Right lobe of liver (tissue), 6 donors: Measurements from ENCODE around the gene TNS1. TPM values are rescaled to one million over a fixed set of nuclear protein-coding genes. Genes with fewer than 3 reads are reported as not detected.

Experiments used
- ATAC-seq, 4 donors: fragments of 200-7000 bp; cut with Tn5 transposase; one replicate each; pipeline ENCODE4 v1.9.1; 2020; ENCODE audit warnings: mild to moderate bottlenecking in 4 of 4, moderate library complexity in 4 of 4
- DNase-seq, 3 donors: peaks; one replicate each; pipeline ENCODE4 v3.0.0-alpha.2; 2020
- H3K27ac ChIP-seq, 3 donors: fragments of 200-600 bp; one replicate each; pipeline ENCODE4 v1.8.0; 2022
- H3K27me3 ChIP-seq, 2 donors: fragments of 200-600 bp; one replicate each; pipeline ENCODE4 v1.8.0; 2022
- H3K36me3 ChIP-seq, 4 donors: fragments of 200-600 bp; sonication (generic) in 1 of 4; one replicate each; pipeline versions ENCODE4 v1.5.1 to v1.8.0; 2017 to 2022; ENCODE audit warnings: control low read depth in 1 of 4
- H3K4me1 ChIP-seq, 4 donors: fragments of 200-600 bp; sonication (generic) in 1 of 4; one replicate each; pipeline versions ENCODE4 v1.5.1 to v1.8.0; 2017 to 2022; ENCODE audit warnings: control low read depth in 1 of 4
- H3K4me3 ChIP-seq, 3 donors: fragments of 200-600 bp; one replicate each; pipeline ENCODE4 v1.8.0; 2022
- H3K9me3 ChIP-seq, 4 donors: fragments of 200-600 bp; sonication (generic) in 1 of 4; one replicate each; pipeline versions ENCODE4 v1.5.1 to v1.8.0; 2017 to 2022; ENCODE audit warnings: control low read depth in 1 of 4
- CTCF ChIP-seq, 4 donors: fragments of 200-600 bp in 3 of 4; fragments of 450-650 bp in 1 of 4; IDR thresholded peaks; one replicate each; pipeline versions ENCODE4 v1.5.1 to v1.8.0; 2016 to 2022; ENCODE audit warnings: antibody characterized with exemption in 4 of 4, mild to moderate bottlenecking in 2 of 4
- POLR2A ChIP-seq: fragments of 450-650 bp; IDR thresholded peaks from one replicate; pipeline ENCODE4 v1.6.1; 2017; ENCODE audit warnings: antibody characterized with exemption, mild to moderate bottlenecking
- WGBS: methylation state at CpG from one replicate; pipeline ENCODE4 v1.1.6; 2018; ENCODE audit warnings: low coverage, low lambda C conversion rate; ENCODE audit not compliant: insufficient coverage; ENCODE audit errors: missing lambda C conversion rate; 5-methylcytosine and 5-hydroxymethylcytosine counted together
- intact Hi-C, 2 donors: fragments of 100-400 bp; cut with DNase I; formaldehyde crosslinking; loops; one replicate each; pipeline versions ENCODE4 v1.11.2 to v1.14.1; 2022
- total RNA-seq, 6 experiments: library from RNA; depleted of rRNA in 2 of 6; stranded (reverse); fragments of >200 nt in 2 of 6; fragmentation: NEBNext Ultra II Directional in 3 of 6; extraction: Animal tissue kit (Norgen Biotek cat#: 25700) in 3 of 6; gene quantifications; one replicate each; pipeline versions ENCODE4 v1.1.0 to v1.2.4, GENCODE V29; 2016 to 2023
- donor health status: DM: no; HTN: yes; CAD: no.
- donor health status: DM: no; HTN: no; CAD: no.
- donor health status: DM: no; HTN: no; CAD: no.
- donor health status: DM: no; HTN: yes; CAD: no.
- donor health status: DM: no; HTN: yes; CAD: no.

TNS1 gene
- total RNA-seq, 6 experiments from 2014 or later = 68.4 to 209 (median 99.2) TPM

GRCh38 chr2:217998926-217999594 is 3.7 kb downstream of the TNS1 start:
- DNase-seq (no peak), ATAC-seq (no peak)
- Histone ChIP-seq H3K4me1 (no peaks in the 10 kb centered on the region), H3K9me3 (no peaks in the 10 kb centered on the region), H3K27ac (no peak overlapping the region), H3K27me3 (no peaks in the 10 kb centered on the region), H3K36me3 (no peaks in the 10 kb centered on the region), H3K4me3 (no peak overlapping the region)
- intact Hi-C loops = loop anchor here in 1 of 2 donors (10.0 kb wide), 1 partner anchor 114 kb away; no protein-coding TSS in a partner anchor
- TF ChIP-seq CTCF (IDR thresholded peaks at IDR 0.05) = no peak
- no peak for TF ChIP-seq POLR2A
- 58% methylated on average over 7 of the region's 10 CpGs for WGBS

GRCh38 chr2:217997510-217997909 is 5.3 kb downstream of the TNS1 start:
- Histone ChIP-seq H3K36me3 (no peaks in the 10 kb centered on the region), H3K27ac (no peak overlapping the region), H3K27me3 (no peaks in the 10 kb centered on the region), H3K4me3 (no peak overlapping the region), H3K9me3 (no peaks in the 10 kb centered on the region), H3K4me1 (no peaks in the 10 kb centered on the region)
- DNase-seq (no peak), ATAC-seq (no peak)
- intact Hi-C loops = loop anchor here in 1 of 2 donors (10.0 kb wide), 1 partner anchor 113 kb away; no protein-coding TSS in a partner anchor
- 74% methylated on average over 10 of the region's 11 CpGs for WGBS
- TF ChIP-seq POLR2A (no peak), CTCF (IDR thresholded peaks at IDR 0.05) (no peak)

GRCh38 chr2:217996361-217996760 is 6.4 kb downstream of the TNS1 start:
- intact Hi-C loops = loop anchor here in 1 of 2 donors (10.0 kb wide), 1 partner anchor 112 kb away; no protein-coding TSS in a partner anchor
- TF ChIP-seq POLR2A = no peak
- no peak for TF ChIP-seq CTCF (IDR thresholded peaks at IDR 0.05)
- Histone ChIP-seq H3K9me3 (no peaks in the 10 kb centered on the region), H3K27me3 (no peaks in the 10 kb centered on the region), H3K4me1 (no peaks in the 10 kb centered on the region), H3K4me3 (no peak overlapping the region), H3K36me3 (no peaks in the 10 kb centered on the region), H3K27ac (no peak overlapping the region)
- ATAC-seq (peak in 1 of 4 donors; percentile 31), DNase-seq (no peak)
- WGBS = 8% methylated on average over 2 of the region's 7 CpGs

- DNase-seq (no peak), ATAC-seq (no peak)
- intact Hi-C loops = loop anchor here in 1 of 2 donors (10.0 kb wide), 1 partner anchor 111 kb away; no protein-coding TSS in a partner anchor
- Histone ChIP-seq H3K4me1 (no peaks in the 10 kb centered on the region), H3K27me3 (no peaks in the 10 kb centered on the region), H3K9me3 (no peaks in the 10 kb centered on the region), H3K4me3 (no peak overlapping the region), H3K36me3 (no peaks in the 10 kb centered on the region), H3K27ac (no peak overlapping the region)
- WGBS = 18% methylated on average over 3 of the region's 8 CpGs
- TF ChIP-seq CTCF (IDR thresholded peaks at IDR 0.05) (no peak), POLR2A (no peak)
Observed at GRCh38 chr2:217995731-217996231, 7.0 kb downstream of the TNS1 start.
